GM20431 (cell line): Measurements from ENCODE around the gene ACSL1.
"Not testable (repeated sequence)": the region's sequence is repeated elsewhere in the genome, so short reads cannot be mapped to it uniquely, and the experiment has no call there.

Experiments used
- in situ Hi-C: fragments of 300-500 bp; cut with MseI, MboI; formaldehyde crosslinking; loops from one replicate; pipeline ENCODE4 v1.15.0; 2020; ENCODE audit warnings: low sequenced_read_pairs; ENCODE audit not compliant: unreplicated experiment

The ACSL1 gene

GRCh38 chr4:184765473-184766340, 60.1 kb downstream of the ACSL1 start:
- in situ Hi-C loops, result loop anchor here (25.0 kb wide), 1 partner anchor 222 kb away; no protein-coding TSS in a partner anchor

GRCh38 chr4:184764601-184765000, 61.2 kb downstream of the ACSL1 start:
- in situ Hi-C loops, result loop anchor here (25.0 kb wide), 1 partner anchor 223 kb away; no protein-coding TSS in a partner anchor

GRCh38 chr4:184763150-184763780, 62.5 kb downstream of the ACSL1 start:
- in situ Hi-C loops, result loop anchor here (25.0 kb wide), 1 partner anchor 224 kb away; no protein-coding TSS in a partner anchor

- in situ Hi-C loops, result loop anchor here (25.0 kb wide), 1 partner anchor 225 kb away; no protein-coding TSS in a partner anchor
These were observed 63.7 kb downstream of the ACSL1 start for GRCh38 chr4:184762100-184762499.

- in situ Hi-C loops, result loop anchor here (25.0 kb wide), 1 partner anchor 227 kb away; no protein-coding TSS in a partner anchor
These were observed 65.1 kb downstream of the ACSL1 start for GRCh38 chr4:184760681-184761080.

- in situ Hi-C loops, result loop anchor here (25.0 kb wide), 1 partner anchor 229 kb away; no protein-coding TSS in a partner anchor
These were observed 68.0 kb downstream of the ACSL1 start for GRCh38 chr4:184757810-184758209.

- in situ Hi-C loops, result loop anchor here (25.0 kb wide), 1 partner anchor 231 kb away; no protein-coding TSS in a partner anchor
These were observed 69.4 kb downstream of the ACSL1 start for GRCh38 chr4:184756399-184756798.

- in situ Hi-C loops, result loop anchor here (25.0 kb wide), 1 partner anchor 232 kb away; no protein-coding TSS in a partner anchor
These were observed 70.5 kb downstream of the ACSL1 start for GRCh38 chr4:184755278-184755677.

- in situ Hi-C loops, result loop anchor here (25.0 kb wide), 1 partner anchor 235 kb away; no protein-coding TSS in a partner anchor
These were observed 73.1 kb downstream of the ACSL1 start for GRCh38 chr4:184752496-184753275.

- in situ Hi-C loops, result loop anchor here (25.0 kb wide), 1 partner anchor 236 kb away; no protein-coding TSS in a partner anchor
These were observed 74.2 kb downstream of the ACSL1 start for GRCh38 chr4:184751585-184751956.

GRCh38 chr4:184750926-184751584, 74.7 kb downstream of the ACSL1 start:
- in situ Hi-C loops, result loop anchor here (25.0 kb wide), 1 partner anchor 236 kb away; no protein-coding TSS in a partner anchor

GRCh38 chr4:184748251-184748652, 77.5 kb downstream of the ACSL1 start:
- in situ Hi-C loops, result no loop called here

GRCh38 chr4:184747034-184747830, 78.5 kb downstream of the ACSL1 start:
- in situ Hi-C loops, result no loop called here

GRCh38 chr4:184745831-184746795, 79.7 kb downstream of the ACSL1 start:
- in situ Hi-C loops, result no loop called here

GRCh38 chr4:184744236-184744635, 81.5 kb downstream of the ACSL1 start:
- in situ Hi-C loops, result no loop called here

GRCh38 chr4:184743650-184744049, 82.1 kb downstream of the ACSL1 start:
- in situ Hi-C loops, result no loop called here

- in situ Hi-C loops, result not testable (repeated sequence)
These were observed 84.1 kb downstream of the ACSL1 start for GRCh38 chr4:184741651-184742050.
